Femur (tissue), 1 donor: ENCODE results near the gene INTS3.
A peak's percentile ranks its signal among the peaks of the same experiment; 100 is the strongest.
"Not testable (repeated sequence)": the region's sequence is repeated elsewhere in the genome, so short reads cannot be mapped to it uniquely, and the experiment has no call there.

Experiments used
- DNase-seq: peaks from one replicate; pipeline ENCODE4 v3.0.0-alpha.2; 2017

INTS3 gene

DNA sequence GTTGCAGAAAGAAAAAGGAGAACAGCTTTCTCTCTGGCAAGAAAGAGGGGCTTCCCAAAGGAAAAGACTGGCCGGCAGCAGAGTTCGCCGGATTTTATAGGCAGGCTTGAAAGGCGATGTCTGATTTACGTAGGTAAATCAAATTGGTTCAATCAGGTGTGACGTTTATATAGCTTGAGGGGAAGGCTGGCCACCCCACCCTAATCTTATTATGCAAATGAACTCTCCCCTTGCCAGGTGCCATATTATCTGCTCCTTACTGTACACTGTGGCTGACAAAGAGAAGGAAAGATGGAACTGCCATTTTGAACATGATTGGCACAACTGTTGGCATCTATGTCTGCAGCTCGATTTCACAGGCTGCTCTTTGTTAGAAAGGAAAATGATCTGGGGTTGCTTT, 16.8 kb upstream of the INTS3 start:
- no peak for DNase-seq

DNA sequence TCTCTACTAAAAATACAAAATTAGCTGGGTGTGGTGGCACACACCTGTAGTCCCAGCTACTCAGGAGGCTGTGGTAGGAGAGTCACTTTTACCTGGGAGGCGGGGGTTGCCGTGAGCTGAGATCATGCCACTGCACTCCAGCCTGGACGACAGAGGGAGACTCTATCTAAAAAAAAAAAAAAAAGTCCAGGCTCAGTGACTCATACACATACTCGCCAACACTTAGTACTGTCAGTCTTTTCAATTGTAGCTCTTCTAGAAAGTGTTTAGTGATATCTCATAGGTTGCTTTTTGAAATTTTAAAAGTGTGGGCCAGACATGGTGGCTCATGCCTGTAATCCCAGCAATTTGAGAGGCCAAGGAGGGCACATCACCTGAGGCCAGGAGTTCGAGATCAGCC, 11.6 kb upstream of the INTS3 start:
- DNase-seq = not testable (repeated sequence)

DNA sequence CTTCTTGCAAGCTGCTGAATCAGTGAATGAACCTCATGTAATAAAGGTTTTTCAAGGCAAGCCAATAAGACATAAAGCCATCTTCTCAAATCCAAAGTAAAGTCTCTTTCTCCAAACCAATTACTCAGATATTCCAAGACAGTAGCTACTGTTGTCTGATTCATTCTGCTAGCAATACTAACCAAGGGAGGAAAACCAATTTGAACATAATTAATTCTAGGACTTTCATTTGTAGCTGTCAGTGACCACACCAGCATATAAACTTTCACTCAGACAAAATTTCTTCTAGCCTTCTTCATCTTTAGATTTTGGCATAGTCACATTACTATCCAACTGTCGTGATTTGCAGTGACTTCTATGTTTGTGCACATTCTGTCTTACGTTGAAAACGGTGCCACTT, 10.5 kb upstream of the INTS3 start:
- no peak for DNase-seq

DNA sequence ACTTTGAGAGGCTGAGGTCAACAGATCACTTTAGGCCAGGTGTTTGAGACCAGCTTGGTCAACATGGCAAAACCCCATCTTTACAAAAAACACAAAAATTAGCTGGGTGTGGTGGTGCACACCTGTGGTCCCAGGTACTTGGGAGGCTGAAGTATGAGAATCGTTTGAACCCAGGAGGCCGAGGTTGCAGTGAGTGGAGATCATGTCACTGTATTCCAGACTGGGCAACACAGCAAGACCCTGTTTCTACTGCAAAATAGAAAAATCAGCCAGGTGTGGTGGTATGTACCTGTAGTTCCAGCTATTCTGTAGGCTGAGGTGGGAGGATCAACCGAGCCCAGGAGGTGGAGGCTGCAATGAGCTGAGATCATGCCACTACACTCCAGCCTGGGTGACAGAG, 4.2 kb upstream of the INTS3 start:
- DNase-seq = no peak

DNA sequence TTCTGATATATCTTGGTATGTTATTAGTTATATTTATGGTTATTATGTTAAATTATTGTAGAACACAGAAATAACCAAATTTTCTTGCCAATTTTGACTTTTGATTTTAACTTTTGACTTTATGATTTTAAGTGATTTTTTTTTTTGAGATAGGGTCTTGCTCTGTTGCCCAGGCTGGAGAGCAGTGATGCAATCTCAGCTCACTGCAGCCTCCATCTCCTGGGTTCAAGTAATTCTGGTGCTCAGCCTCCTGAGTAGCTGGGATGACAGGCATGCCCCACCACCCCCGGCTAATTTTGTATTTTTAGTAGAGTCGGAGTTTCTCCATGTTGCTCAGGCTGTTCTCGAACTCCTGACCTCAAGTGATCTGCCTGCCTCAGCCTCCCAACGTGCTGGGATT, 3.2 kb upstream of the INTS3 start:
- not testable (repeated sequence) for DNase-seq

DNA sequence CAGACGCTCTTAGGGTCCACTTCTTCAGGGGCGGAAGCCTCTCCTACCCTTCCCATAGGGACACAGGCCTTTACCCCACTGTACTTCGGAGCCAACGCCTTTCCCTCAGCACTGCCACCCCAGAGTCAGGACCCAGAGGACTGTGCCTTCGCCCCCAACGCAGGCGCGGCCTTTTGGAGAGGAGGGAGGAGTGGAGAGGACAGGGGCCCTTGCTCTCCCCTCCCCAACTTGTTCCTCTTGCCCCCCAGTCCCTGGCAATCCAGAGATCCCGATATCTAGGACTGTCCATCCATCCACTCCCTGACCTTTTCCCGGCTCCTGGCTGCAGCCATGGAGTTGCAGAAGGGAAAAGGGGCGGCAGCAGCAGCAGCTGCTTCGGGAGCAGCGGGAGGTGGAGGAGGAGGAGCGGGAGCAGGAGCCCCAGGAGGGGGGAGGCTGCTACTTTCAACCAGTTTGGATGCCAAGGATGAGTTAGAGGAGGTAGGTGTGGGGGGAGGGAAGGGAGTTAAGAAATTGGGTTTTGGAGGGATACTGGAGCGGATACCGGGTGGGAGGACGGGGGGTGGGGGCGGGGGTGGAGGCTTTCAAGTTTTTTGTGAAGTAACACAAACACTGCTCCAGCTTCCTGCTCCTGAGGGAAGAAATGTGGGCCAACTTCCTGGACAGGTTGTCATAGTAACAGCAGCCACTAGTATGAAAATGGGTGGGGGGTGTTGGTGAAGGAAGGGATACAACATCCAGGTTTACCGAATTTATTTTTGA, 636 bp downstream of the INTS3 start:
- peak; percentile 71 for DNase-seq

DNA sequence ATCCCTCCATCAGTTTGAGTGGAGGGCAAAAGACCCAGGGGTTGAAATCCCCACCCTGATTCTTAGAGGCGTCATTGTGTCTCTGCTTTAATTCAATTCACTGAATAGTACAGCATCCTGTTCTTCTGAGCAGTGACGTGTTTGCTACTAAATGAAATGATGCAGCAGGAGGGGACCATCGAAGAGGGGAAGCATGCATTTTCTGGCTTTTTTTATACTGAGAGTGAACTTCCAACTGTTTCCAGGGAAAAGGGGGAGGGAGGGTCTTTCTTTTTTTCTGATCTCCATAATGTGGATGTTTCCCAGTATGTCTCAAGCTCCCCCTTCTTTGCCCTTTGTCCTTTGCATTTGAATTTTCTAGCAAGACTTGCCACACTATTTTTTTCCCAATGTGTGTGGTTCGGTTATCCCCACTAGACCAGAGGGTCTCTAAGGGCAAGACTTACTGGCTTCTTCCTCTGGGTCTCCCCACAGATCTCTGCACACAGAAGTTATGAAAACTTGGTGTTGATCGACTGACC, 2.7 kb downstream of the INTS3 start:
- no peak for DNase-seq

DNA sequence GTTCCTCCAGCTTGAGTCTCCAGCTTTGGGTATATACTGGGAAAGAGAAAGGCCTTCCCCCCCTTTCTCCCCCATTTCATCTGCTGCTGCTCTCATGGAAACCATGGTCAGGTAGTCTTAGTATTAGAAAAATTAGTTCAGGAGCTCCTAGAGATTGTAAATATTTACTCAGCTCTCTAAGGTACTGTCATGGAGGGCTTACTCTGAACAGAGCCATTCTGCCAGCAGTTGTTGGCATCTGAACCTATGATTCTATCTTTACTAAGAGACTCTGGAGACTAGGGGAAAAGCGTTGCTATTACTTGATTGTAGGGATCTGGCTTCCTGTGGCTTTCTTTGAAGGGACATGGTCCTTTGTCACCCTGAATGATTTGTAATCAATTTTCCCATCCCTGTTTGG, 6.1 kb downstream of the INTS3 start:
- no peak for DNase-seq

DNA sequence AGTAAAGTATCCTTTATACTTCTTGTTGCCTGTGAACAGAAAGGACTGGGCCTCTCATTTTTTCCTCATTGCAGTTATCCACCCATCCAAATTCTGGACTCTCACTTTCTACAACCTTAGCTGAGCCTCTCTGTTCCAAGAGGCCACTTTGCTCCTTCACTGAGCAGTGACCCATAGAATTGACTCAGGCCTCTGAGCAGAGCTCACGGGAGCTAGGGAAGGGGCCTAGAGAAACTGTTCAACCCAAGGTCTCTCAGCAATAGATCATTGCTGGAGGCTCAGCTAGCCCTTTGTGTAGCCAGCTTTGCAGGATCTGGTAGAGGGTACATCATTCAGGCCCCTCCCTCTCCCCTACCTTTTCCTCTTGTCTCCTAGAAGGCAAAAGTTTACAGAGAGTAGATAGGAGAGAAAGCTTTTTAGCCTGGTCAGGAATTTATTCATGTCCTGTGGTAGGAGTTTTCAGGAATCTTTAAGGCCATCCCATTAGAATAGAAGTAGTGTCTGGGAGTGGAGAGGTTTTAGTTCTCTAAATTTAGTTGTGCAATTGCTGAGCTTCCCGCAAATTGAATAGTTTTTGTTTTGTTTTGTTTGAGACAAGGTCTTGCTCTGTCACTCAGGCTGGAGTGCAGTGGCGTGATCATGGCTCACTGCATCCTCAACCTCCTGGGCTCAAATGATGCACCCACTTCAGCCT, 6.7 kb downstream of the INTS3 start:
- no peak for DNase-seq

DNA sequence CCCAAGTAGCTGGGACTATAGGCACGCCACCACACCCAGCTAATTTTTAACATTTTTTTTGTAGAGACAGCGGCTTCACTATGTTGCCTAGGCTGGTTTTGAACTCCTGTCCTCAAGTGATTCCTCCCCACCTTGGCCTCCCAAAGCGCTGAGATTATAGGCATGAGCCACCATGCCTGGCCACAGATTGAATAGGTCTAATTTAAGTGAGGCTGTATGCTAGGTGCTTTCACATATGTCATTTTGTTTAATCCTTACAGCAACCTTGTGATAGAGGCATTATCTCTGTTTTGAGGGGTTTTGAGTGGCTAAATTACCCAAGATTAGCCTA, 7.2 kb downstream of the INTS3 start:
- no peak for DNase-seq

DNA sequence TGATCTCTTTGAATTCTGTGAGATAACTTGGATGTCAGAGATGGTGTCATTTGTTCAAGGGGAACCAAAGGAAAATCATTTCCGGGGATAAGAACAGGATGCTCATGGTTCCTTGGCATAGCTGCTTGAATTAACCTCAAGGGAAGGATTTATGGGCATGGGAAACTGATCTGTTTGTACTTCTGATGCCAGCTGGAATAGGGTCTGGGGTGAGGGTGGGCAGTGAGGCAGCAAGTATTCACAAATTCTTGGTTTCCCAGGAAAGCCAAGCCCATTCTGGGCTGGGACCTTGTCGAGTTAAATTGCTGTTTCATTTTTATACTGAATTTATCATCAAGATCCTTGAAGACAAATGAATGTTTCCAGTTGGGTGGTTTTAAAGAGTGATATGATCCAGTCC, 14.1 kb downstream of the INTS3 start:
- no peak for DNase-seq

DNA sequence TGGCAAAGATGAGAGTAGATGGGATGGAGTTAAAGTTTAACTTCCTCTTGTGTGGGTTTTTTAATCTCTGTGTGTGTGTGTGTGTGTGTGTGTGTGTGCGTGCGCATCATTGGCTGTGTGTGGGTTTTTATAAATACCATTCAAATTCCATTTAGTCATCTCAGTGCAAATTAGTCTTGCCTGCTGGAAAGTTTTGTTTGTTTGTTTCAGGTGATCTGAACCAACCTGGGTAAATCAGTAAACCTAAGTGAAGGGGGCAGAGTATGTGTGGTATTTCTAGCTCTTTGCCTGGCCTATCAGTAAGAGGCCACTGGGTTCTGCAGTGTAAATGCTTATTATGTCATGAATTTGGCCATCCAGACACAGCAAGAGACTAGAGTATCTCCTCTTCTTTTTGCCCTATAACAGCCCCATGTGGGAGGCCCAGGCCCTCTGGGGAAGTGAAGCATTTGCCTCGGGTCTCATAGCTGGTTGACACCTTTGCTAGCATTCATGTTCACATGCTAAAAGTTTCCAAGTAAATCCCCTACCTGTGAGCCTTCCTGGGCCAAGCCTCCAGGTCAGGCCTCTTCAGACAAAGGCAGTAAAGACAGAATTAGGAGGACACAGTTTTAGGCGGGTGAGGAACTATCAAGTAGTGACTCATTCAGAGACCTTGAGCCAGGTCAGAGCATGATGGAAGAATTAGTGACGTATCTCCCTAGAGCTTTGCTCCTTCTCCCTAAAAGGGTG, 14.7 kb downstream of the INTS3 start:
- no peak for DNase-seq

DNA sequence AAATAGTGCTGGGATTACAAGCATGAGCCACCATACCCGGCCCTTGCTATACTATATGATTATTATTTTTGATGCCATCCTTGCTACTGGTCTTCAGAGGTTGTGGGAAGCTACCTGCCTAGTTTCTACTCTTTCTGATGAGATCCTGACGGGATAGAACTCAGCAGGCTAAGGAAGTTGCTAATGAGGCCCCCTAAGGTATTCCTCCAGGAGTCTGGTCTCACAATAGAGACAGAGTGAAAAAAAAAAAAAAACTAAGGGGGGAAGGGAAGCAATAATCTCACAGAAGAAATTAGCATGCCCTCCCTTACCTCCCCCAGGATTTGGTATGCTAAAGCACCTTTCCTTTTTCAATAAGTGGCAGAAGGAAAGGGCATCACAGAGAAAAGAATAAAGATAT, 17.6 kb downstream of the INTS3 start:
- no peak for DNase-seq

DNA sequence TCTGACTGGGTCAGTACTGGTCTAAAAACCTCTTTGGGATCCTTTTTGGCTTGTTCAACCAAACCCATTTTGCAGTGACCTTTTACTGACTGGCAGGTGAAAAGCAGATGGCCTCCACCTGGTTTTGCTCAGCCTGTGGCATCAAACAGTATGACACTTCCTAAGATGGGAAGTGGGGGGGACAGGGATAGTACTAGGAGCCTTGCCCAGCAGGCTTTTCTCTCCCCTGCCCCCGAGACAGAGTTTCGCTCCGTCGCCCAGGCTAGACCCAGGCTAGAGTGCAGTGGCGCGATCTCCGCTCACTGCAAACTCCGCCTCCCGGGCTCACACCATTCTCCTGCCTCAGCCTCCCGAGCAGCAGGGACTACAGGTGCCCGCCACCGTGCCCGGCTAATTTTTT, 18.3 kb downstream of the INTS3 start:
- DNase-seq = no peak

DNA sequence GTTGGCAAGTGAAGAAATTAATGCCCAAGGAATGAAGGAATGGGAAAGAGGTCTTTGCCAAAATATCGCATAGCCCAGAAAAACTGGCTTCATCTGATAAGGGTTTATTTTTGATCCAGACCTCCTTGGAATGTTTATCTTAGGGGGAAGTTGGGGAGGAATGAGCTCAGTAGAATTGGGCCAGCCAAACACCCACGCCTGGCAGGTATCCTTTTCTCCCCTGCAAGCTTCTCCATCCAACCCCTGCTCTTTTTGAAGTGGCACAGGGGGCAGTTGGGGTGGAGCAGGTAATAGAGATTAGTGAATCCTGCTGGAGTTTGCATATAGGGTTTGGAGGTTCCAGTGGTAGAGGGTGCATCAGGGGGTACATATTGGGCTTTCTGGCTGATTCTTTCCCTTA, 21.1 kb downstream of the INTS3 start:
- no peak for DNase-seq

DNA sequence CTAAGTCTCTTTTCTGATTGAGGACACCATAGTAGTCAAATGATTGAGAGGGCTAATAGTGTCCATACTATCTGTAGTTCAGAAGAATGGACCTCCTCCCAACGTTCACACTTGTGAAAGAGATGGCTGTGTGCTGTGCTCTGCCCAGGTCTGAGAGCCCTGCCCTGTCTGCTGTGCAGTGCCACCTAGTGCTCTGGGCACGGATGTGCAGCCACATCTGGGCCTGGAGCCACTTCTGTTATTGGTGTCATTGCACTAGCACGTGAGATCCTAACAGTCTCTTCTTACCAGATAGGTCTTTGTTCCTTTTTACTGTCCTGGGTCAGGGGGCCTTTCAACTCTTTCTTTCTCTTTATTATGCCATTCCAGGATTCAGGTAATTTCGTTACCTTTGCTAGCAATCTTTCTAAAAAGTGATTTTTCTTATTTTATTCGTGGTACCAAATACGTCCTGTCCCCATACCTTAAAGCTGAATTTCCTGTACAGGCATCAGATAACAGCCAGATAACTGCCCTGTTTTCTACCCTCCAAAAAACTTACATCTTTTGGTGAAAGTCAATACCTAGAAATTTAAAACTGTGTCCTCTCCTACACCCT, 21.7 kb downstream of the INTS3 start:
- DNase-seq = peak; percentile 88

DNA sequence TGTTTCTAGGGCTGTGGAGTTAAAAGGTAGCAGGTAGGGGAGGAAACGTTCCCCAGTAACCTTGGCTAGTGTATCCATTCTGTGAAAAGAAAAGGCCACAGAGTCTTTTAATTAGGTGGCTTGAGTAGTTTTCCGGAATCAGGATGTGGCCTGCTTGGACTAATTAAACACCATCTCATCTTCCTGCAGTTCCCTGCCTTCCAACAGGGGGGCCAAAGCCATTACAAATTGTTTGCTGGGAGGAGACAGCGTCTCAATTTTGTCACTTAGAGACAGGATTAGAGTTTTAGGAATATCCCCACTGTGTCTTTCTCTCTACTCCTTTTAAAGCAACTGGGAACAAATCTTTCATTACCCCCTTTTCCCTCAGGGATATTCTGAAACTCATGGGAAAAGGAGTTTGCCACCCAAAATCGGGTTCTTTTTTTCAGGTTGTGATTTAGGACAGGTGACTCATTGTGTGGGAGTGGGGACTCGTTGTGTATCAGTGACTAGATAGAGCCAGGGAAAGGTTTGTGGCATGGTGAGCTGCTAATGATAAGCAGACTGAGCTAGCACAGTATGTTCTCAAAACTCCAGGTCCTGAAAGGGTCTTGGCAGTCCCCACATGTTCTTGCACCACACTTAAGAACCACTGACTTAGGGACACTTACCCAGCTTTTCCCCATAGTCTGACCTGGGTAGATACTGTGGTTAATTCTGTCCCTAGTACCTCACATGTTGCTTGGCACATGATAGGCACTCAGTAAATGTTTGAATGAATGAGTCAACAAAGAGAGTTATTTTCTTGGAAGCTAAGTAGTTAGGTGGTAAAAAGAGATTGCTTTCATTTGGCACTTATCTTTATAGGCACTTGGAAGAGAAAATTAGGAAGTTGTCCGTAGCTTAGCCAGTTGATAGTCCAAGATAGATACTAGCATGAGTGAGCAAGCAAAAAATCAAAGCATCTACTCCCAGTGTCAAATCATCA, 22.5 kb downstream of the INTS3 start:
- no peak for DNase-seq

DNA sequence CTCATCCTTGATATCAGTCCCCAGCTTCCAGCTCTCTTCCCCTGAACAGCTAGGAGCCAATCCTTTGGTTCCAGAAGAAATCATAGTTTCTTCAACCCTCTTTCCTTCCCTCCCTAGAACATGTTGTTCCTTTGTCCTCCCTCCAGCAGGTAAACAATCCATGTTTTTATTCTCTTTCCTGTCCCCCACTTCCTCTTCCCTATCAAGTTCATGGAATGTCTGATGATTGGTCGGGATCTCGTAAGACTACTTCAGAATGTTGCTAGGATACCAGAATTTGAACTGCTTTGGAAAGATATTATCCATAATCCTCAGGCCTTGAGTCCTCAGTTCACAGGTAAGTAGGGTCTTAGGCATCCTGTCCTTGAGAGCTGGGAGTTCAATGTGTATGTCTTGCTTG, 24.2 kb downstream of the INTS3 start:
- DNase-seq = no peak

DNA sequence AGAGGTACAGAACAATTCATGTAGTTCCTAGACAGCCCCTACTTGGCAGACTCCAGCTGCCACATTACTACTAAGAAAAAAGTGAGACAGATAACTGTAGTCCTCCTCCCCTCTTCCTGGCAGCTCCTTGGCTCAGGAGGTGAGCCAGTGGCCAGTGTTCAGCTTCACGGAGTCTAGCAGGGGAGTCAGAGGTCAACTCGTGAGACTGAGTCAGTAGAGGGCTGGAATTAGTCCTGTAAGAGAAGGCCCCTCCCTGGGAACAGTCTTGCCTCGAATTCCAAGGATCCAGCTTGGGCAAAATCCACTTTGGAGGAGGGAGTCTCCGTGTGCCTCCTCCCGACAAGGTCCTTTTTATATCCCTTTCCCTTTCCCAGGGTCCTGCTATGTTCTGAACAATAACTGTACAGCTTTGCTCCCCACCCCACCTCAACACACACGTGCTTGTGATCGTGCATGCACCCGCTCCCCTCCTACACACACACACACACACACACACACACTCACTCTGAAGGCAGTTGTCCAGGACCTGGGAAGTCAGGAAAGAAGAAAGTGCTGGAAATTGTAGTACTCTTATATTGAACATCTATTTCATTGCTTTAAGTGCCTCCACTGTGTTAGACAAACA, 24.8 kb downstream of the INTS3 start:
- no peak for DNase-seq

DNA sequence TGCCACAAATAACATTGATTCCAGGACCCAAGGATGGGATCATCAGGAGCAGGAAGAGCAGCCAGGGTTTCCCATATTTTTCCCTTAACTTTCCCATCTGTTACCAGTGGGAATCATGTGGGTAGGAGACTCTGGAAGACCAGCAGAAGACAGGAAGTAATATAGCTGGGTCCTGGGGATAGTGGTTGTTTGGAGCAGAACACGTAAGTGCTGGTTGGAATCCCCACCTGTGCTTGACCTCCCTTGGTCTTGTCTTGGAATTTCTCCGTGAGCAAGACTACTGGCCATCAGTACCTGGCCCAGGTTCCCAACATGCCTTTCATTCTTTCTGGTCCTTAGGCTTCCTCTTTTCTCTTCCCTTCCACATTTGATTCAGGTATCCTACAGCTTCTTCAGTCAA, 26.4 kb downstream of the INTS3 start:
- DNase-seq = no peak

DNA sequence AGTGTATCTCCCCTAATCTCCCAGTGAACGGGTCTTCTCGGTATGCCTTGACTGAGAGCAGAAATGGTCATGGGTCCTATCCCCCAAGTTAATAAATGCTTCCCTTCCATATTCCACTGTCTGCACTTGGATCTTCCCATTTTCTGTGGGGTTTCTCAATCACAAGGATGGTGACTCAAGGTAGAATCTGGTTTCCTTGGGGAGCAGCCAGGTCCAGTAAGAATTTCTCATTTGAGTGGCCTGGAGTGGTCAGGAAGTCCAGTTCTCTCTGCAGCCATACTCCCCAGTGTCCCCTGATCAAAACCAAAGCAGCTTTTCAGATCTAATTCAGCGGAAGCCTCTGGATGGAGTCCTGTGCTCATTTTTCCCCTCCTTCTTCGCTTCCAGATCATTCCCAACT, 32.6 kb downstream of the INTS3 start:
- no peak for DNase-seq
